Retinal pigment epithelial cell (primary cell): ENCODE measurements around the gene PIWIL4.
"Not testable (repeated sequence)": the region's sequence is repeated elsewhere in the genome, so short reads cannot be mapped to it uniquely, and the experiment has no call there.

Experiments used
- DNase-seq: peaks from one replicate; pipeline ENCODE4 v3.0.0-alpha.2; 2010; ENCODE audit warnings: low read depth
- H3K4me3 ChIP-seq: 2 replicates; pipeline ENCODE4 v1.5.1; 2011; ENCODE audit warnings: mild to moderate bottlenecking, low read length, control low read depth, moderate library complexity
- CTCF ChIP-seq: conservative IDR thresholded peaks from 2 replicates; pipeline ENCODE4 v1.5.1; 2011; ENCODE audit warnings: low read depth, low read length, control low read depth, inconsistent platforms

The PIWIL4 gene

GRCh38 chr11:94623120-94623735 is 56.1 kb downstream of the PIWIL4 start:
- no peak overlapping the region for H3K4me3 ChIP-seq
- no peak for DNase-seq
- peak; percentile 85 for TF ChIP-seq CTCF

GRCh38 chr11:94625422-94625821 is 58.3 kb downstream of the PIWIL4 start:
- DNase-seq, H3K4me3 ChIP-seq: not testable (repeated sequence)

- DNase-seq, H3K4me3 ChIP-seq: not testable (repeated sequence)
Measured at GRCh38 chr11:94627003-94627560, 59.9 kb downstream of the PIWIL4 start.

GRCh38 chr11:94629741-94630140 is 62.6 kb downstream of the PIWIL4 start:
- no peak for DNase-seq
- TF ChIP-seq CTCF: no peak
- H3K4me3 ChIP-seq: no peak overlapping the region

GRCh38 chr11:94630221-94630620 is 63.1 kb downstream of the PIWIL4 start:
- no peak for TF ChIP-seq CTCF
- no peak for DNase-seq
- no peak overlapping the region for H3K4me3 ChIP-seq

GRCh38 chr11:94632356-94632755 is 65.2 kb downstream of the PIWIL4 start:
- H3K4me3 ChIP-seq: no peak overlapping the region
- DNase-seq: no peak

GRCh38 chr11:94635072-94635471 is 67.9 kb downstream of the PIWIL4 start:
- no peak for TF ChIP-seq CTCF
- H3K4me3 ChIP-seq: no peak overlapping the region
- no peak for DNase-seq

More at GRCh38 chr11:94632356-94632755, 65.2 kb downstream of the PIWIL4 start:
- no peak for TF ChIP-seq CTCF

GRCh38 chr11:94636388-94636949 is 69.3 kb downstream of the PIWIL4 start:
- DNase-seq: no peak
- no peak for TF ChIP-seq CTCF
- H3K4me3 ChIP-seq: no peak overlapping the region
